Activated T-cell treated with anti-CD3 and anti-CD28 coated beads, Interleukin-2, amount 50 U/mL, for 48 hours (primary cell): Measurements from ENCODE around the gene USP10.
A peak's percentile ranks its signal among the peaks of the same experiment; 100 is the strongest.

Experiments used
- DNase-seq, 2 experiments: peaks; one replicate each; pipeline ENCODE4 v3.0.0-alpha.2; 2020

The USP10 gene

DNA sequence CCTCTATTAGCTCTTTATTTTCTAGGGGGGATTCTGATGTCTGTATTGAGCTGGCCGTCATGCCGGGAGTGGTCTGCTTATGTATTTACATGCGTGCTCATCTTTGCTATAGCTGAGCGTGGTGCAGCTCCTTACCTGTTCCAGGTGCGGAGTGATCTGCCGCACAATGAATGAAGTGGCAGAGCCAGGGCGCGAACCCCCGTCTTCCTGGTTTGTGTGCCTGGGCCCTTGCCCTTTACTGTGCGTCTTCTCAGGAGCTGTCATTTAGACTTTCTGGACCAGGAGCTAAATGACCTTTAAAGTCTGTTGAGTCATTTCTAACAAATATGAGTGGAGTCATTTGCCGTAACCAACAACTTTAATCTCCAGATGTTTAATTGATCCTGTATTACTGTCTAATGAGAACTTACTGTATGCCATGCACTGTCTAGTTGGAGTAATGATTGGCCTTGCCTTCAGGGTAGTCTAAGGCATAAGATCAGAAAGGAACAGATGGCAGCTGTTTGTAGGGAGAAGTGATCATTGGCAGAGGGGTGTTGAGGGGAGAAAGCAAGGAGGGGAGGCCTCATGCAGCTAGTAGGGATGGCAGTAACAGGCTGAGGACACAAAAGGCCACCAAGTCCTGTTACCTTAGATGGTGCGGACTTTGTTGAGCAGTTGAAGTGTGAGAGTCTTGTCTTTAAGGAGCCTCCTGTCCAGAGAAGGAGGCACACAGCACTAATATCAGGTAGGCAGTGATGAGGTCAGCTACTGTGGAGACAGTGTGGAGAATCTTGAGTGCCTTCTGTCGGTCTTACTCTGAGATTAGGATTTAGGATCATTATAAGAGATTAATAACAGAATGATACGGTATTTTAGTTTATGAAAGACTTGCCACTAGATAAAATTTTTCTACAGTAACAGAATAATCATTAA is 53.9 kb downstream of the USP10 start:
- peak in 1 of 2 experiments; percentile 17 for DNase-seq

GRCh38 chr16:84754353-84754856 is 54.6 kb downstream of the USP10 start:
- peak; percentile 52 to 67 for DNase-seq

DNA sequence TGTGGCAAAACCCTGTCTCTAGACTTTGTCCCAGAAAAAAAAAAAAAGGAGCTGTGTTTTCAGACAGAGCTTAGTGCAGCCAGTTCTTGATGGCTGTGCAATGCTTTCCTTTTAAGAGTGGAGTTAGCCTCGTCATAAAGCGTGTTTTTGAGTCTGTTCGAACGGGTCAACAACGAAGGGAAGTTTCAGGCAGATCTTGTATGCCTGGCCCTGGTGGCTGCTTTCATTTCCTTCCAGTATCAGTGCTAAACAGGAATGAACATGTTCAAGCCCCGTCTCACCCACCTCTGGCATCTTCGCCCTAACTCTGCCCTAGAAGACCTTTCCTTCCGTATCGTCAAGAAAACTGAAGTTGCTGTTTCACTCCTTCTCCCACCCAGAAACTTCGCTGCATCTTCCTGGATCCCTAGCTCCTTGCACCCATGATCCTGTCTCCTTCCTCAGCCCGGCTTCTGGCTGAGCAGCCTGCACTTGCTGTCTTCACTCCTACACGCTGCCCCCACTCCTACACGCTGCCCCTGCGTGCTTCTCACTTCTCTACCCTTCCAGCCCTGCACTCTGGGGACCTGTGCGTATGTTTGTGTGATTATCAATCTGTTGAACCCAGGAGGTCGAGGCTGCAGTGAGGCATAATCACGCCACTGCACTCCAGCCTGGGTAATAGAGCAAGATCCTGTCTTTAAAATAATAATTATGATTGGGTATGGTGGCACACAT is 55.3 kb downstream of the USP10 start:
- peak in 1 of 2 experiments; percentile 14 for DNase-seq

GRCh38 chr16:84756830-84757229 is 57.0 kb downstream of the USP10 start:
- DNase-seq = no peak

DNA sequence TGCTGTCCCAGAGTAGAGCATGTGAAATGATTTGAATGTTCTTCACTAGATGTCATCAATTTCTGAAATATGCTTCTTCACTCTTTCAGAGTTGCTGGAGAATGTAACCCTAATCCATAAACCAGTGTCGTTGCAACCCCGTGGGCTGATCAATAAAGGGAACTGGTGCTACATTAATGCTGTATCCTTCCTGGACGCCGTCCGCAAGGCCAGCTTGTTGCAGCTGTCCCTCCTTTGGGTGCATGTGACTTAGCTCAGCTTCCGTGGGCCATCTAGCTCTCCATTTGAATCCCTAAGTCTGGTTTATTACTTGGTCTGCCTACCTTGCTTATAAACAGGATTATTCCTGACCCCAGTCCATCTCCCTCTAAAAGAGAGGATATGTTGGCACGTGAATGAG is 58.8 kb downstream of the USP10 start:
- no peak for DNase-seq

DNA sequence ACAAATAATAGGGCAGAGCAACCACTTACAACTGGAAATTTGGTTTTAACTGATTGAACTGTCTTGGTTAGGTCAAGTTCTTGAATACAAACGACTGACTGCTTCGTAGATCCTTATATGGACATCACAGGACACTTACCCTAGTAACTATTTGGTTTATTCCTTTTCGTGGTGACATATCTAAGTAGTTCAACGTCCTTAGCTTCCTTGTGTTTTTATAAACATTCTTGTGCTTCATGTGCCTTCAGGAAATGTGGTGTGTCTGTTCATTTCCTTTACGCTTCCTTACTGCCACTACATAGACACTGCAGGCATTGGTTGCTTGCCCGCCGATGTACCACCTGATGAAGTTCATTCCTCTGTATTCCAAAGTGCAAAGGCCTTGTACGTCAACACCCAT is 59.3 kb downstream of the USP10 start:
- no peak for DNase-seq

- no peak for DNase-seq
These were observed 60.1 kb downstream of the USP10 start for GRCh38 chr16:84759906-84760305.

DNA sequence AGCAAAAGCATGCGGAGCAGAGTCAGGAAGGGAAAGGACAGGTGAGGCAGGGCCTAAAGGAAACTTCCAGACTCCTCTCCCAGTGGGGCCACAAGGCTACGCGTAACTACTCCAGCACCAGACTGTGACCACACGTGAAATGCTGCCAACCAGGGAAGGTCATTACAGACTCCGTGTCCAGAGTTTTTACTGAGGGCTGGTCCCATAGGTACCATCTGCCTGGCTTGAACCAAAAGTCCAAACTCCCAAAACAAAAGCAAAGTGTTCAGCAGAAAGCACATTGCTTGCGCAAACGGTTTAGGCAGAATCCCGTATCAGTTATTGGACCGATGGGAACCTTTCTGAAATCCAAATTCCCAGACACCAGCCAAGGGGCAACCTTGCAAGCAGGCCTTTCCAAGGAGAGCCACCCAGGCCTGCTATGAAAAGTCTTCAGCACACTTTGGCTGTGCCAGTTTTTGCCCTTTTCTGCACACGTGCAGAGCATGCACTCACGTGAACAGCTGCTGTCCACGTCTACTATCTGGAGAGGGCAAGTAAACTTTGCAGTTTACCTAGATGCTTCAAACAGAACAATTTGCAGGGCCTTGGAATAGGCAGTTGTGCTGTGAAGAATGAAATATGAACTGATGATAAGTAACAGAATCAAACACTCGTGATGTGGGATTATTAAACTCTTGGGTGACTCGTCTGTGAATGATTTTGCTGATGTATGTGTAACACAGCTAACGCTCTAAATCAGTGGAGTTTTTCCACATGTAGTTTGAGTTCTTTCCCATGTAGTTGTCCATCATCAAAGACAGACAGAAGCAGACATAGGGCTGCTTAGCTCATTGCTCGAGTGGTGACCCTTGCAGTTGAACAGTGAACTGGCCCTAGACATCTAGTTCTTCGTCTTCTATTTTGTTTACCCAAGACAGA is 61.9 kb downstream of the USP10 start:
- DNase-seq = no peak

GRCh38 chr16:84763164-84763563 is 63.4 kb downstream of the USP10 start:
- DNase-seq = no peak

GRCh38 chr16:84763629-84764028 is 63.8 kb downstream of the USP10 start:
- no peak for DNase-seq

- DNase-seq = no peak
These were observed 65.2 kb downstream of the USP10 start for GRCh38 chr16:84764970-84765369.

DNA sequence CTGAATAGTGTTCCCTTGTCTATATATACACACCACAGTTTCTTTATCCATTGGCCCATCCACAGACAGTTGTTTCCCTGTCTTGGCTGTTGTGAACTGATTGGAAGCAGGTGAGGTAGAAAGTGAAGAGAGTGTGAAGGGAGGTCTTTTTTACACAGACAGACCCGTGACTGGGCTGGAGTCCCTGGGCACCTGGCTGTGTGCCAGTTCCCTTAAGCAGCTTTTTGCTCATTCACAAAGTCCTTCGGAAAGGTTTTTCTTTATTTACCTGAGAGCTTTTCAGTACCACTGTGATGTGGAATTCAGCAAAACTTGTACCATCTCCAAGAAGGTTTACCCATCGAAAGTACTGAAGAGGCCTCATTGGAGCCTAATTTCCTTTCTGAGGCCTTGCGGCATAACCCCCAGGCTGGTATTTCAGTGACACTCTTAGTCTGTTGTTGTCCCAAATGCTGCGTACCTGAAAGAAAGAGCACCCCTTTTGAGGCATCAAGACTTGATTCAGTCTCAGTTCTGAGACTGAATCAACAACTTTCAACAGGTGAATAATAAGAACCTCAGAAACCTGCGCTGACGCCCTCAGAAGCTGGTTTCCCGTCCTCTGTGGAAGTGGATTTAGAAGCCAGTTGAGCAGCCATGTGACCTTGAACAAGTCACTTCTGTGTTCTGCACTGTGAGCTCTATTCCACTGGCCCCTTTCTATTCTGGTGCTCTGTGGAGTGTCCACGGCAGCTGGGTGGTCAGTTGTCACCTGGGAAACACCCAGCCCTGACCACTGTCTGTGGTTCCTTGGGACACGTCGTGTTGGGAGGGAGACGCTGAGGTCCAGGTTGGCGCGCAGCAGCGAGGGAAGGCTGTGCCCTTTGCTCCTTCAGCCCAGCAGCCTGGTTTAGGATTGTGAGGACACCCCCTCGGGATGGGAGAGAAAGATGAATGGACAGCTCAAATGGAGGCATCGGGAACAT is 66.1 kb downstream of the USP10 start:
- no peak for DNase-seq

GRCh38 chr16:84766978-84767773 is 67.4 kb downstream of the USP10 start:
- no peak for DNase-seq

DNA sequence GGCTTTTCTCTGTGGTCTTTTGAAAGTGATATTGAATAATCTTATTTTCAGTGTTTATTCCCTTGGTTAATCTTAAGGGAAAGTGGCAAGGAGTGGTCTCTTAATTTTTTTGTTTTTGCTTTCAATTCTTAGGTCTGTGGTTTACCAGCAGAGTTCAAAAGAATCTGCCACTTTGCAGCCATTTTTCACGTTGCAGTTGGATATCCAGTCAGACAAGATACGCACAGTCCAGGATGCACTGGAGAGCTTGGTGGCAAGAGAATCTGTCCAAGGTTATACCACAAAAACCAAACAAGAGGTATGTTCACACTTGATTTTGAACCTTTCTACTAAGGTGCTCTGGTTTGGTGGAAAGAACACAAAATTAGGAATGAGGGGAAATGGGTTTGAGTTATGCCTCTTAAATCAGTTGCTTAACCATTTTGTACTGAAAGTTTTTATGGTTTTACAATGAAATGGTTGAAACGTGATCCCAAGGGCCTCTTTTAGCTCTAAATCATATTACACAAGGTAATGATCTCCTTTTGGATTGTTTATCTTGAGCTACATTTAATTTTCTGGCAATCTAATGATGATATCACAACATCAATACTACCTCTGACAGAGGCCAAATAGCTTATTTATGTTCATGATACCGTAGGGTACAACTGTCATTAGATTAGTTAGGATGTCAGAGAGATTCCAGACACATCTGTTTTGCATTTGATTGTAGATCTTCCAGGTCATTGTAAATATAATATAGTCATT is 68.4 kb downstream of the USP10 start:
- DNase-seq = no peak

GRCh38 chr16:84768808-84769197 is 69.0 kb downstream of the USP10 start:
- DNase-seq = no peak

- no peak for DNase-seq
These were observed 69.6 kb downstream of the USP10 start for GRCh38 chr16:84769416-84769815.

DNA sequence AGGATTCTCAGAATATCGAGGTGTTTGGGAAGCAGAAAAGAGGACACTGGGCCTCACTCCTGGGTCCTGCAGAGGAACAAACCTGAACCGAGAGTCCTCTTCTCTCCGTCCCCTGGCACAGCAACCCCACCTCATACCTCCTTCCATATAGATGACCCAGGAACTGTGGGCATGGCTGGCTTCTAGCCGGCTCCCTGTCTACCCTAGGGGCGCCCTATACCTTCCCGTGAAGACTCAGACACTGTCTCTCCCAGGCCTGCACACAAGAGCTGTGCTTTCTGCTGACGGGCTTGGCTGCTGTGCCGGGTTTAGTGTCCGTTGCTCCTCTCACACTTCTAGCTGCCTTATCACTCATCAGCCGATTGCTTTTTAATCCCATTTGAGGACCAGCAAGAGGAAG is 73.5 kb downstream of the USP10 start:
- no peak for DNase-seq

DNA sequence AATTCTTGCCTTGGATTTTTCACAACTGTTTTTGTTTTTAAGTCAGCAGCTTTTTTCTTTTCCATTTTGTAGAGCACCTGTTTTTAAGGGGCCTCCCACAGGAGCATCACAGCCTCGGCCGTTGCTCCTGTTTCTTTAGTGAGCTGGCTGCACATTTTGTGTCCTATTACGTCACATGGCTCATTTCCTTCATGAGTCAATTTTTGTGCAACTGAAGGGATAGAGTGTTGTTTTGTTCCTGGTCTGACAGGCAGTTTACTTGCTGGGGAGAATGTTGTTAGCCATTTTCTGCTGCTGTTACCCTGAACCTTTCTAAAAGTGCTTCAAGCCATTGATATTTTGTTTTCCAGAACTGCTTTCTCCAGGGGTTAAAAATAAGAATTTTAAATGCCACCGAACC is 75.0 kb downstream of the USP10 start:
- DNase-seq = no peak

DNA sequence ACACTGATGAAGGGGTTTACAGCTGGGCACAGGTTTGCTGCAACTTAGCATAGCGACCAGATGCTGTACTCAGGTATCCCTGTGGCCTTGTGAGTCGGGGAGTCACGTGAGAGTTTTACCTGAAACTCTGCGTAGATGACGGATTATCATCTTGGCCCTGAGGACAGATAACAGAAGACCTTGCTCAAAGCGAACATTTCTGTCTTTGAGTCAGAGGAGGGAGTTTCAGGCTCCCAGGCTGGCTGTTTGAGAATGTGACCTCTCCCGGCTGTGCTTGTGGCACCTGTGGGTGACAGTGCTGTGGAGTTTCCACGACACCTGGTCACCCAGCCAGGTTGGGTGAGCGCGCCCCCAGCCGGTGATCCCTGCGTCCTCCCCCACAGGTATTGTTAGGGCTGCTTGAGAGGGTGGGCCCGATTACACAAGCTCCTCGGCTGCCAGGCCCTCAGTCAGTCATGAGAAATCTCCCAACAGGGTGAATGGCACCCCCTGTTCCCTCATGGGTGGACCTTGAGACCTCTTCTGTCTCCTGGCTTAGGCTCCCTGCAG is 75.5 kb downstream of the USP10 start:
- DNase-seq = no peak

GRCh38 chr16:84777435-84777834 is 77.6 kb downstream of the USP10 start:
- DNase-seq = no peak
